ENCODE measurements around the gene SH3RF1. TPM values are rescaled to one million over a fixed set of nuclear protein-coding genes. Genes with fewer than 3 reads are reported as not detected.

SH3RF1 gene
- total RNA-seq, 2 donors from 2014 or later, result 42.9 to 57.5 TPM

DNA sequence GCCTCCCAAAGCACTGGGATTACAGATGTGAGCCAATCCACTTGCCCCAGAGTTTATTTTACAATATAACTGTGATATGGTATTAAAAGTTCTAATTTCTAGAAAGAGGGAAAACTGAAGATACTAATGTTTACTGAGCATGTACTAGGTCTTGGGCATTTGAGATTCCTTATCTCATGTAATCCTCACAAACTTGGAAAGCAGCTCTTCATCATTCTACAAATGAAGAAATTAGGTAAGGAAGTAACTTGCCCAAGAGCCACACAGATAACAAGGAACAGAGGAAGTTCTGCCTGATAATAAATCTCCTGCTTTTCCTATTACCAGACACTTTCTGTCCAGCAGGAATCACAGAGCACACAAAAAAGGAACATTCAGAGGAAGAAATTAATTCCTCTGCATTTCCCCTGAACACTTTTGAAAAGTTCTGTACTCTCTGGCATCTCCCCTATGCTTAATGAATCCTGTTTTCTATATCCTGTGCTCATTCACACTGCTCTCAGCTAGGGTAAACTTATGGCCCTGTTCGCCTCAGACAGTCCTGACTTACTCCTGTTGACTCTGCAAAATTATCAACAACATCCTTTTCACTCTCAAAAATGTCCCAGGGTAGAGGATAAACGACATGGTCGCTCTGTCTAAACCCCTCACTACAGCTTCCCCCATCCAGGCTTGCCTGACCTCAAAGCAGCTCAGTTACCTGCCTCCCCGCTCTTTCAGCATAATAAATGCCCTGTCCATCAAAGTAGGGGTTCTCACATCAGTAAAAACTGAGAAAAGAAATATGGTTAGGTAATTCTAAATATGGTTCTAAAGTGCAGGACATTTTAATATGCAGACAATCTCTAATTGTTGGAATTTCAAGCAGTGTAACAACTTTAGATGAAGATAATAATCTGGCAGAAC lies 13.6 kb downstream of the SH3RF1 start:
- Histone ChIP-seq H3K27ac (no peak overlapping the region), H3K4me1 (replicated peaks) (peaks cover 5% of the 10 kb centered on the region), H3K4me3 (no peak overlapping the region), H3K27me3 (replicated peaks; ENCODE audit: insufficient read depth) (no peaks in the 10 kb centered on the region), H3K36me3 (no peaks in the 10 kb centered on the region), H3K9me3 (no peaks in the 10 kb centered on the region)
- intact Hi-C loops (cut with DNase I), result no loop called here
- TF ChIP-seq, protein P1, sequence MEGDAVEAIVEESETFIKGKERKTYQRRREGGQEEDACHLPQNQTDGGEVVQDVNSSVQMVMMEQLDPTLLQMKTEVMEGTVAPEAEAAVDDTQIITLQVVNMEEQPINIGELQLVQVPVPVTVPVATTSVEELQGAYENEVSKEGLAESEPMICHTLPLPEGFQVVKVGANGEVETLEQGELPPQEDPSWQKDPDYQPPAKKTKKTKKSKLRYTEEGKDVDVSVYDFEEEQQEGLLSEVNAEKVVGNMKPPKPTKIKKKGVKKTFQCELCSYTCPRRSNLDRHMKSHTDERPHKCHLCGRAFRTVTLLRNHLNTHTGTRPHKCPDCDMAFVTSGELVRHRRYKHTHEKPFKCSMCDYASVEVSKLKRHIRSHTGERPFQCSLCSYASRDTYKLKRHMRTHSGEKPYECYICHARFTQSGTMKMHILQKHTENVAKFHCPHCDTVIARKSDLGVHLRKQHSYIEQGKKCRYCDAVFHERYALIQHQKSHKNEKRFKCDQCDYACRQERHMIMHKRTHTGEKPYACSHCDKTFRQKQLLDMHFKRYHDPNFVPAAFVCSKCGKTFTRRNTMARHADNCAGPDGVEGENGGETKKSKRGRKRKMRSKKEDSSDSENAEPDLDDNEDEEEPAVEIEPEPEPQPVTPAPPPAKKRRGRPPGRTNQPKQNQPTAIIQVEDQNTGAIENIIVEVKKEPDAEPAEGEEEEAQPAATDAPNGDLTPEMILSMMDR (IDR thresholded peaks at IDR 0.05), result no peak
- TF ChIP-seq POLR2A (IDR thresholded peaks at IDR 0.05), result no peak
- TF ChIP-seq POLR2AphosphoS5 (IDR thresholded peaks at IDR 0.05), result no peak
- DNase-seq (ENCODE audit: low spot score), result no peak
- 60% methylated on average over 4 of the region's 4 CpGs for WGBS

GRCh38 chr4:169256101-169256612 lies 14.6 kb downstream of the SH3RF1 start:
- H3K27me3 ChIP-seq (replicated peaks; ENCODE audit: insufficient read depth), result no peaks in the 10 kb centered on the region
- intact Hi-C loops (cut with DNase I), result no loop called here
- H3K4me1 ChIP-seq (replicated peaks), result peaks cover 6% of the 10 kb centered on the region
- H3K4me3 ChIP-seq, result no peak overlapping the region
- TF ChIP-seq POLR2A (IDR thresholded peaks at IDR 0.05), result no peak
- no peaks in the 10 kb centered on the region for H3K36me3 ChIP-seq
- no peak for DNase-seq (ENCODE audit: low spot score)
- no peaks in the 10 kb centered on the region for H3K9me3 ChIP-seq
- WGBS, result 63% methylated on average over 3 of the region's 3 CpGs
- no peak overlapping the region for H3K27ac ChIP-seq

DNA sequence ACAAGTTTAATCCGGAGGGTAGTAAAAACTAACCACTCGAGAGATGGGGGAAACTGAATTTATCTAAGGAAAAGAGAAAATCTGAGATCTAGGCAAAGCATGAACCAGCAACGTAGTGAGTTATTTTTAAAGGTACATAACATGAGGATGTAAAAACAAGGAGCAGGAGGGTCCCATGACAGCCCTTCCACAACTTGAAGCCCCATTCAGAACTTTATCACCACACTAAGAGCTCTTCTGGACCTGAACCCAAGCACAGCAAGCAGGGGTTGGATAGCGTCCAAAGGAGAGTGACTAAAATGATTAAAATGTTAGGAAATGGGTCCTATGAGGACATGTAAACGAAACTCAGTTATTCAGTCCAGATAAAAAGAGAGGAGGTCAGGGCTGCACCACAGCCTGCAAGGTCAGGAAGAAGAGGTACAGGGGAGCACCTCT lies 16.2 kb downstream of the SH3RF1 start:
- Histone ChIP-seq H3K4me3 (no peak overlapping the region), H3K36me3 (no peaks in the 10 kb centered on the region), H3K9me3 (no peaks in the 10 kb centered on the region), H3K27ac (no peak overlapping the region), H3K4me1 (replicated peaks) (peaks cover 6% of the 10 kb centered on the region), H3K27me3 (replicated peaks; ENCODE audit: insufficient read depth) (no peaks in the 10 kb centered on the region)
- 50% methylated on average over 5 of the region's 5 CpGs for WGBS
- intact Hi-C loops (cut with DNase I), result no loop called here
- TF ChIP-seq, protein P1 (IDR thresholded peaks at IDR 0.05), result no peak
- no peak for DNase-seq (ENCODE audit: low spot score)

- Histone ChIP-seq H3K27ac (no peak overlapping the region), H3K36me3 (no peaks in the 10 kb centered on the region), H3K4me3 (no peak overlapping the region), H3K4me1 (replicated peaks) (peaks cover 6% of the 10 kb centered on the region), H3K9me3 (no peaks in the 10 kb centered on the region), H3K27me3 (replicated peaks; ENCODE audit: insufficient read depth) (no peaks in the 10 kb centered on the region)
- 0% methylated on average over 1 of the region's 1 CpG for WGBS
- intact Hi-C loops (cut with DNase I), result no loop called here
- DNase-seq (ENCODE audit: low spot score), result no peak
- TF ChIP-seq, protein P1 (IDR thresholded peaks at IDR 0.05), result no peak
These were observed 16.9 kb downstream of the SH3RF1 start for GRCh38 chr4:169253904-169254303.

- intact Hi-C loops (cut with DNase I), result no loop called here
- WGBS, result 81% methylated on average over 2 of the region's 2 CpGs
- no peak for DNase-seq (ENCODE audit: low spot score)
- TF ChIP-seq POLR2A (IDR thresholded peaks at IDR 0.05), result no peak
- TF ChIP-seq, protein P1 (IDR thresholded peaks at IDR 0.05), result no peak
- TF ChIP-seq POLR2AphosphoS5 (IDR thresholded peaks at IDR 0.05), result no peak
- Histone ChIP-seq H3K9me3 (no peaks in the 10 kb centered on the region), H3K27ac (no peak overlapping the region), H3K4me3 (no peak overlapping the region), H3K36me3 (no peaks in the 10 kb centered on the region), H3K27me3 (replicated peaks; ENCODE audit: insufficient read depth) (no peaks in the 10 kb centered on the region), H3K4me1 (replicated peaks) (peaks cover 6% of the 10 kb centered on the region)
These were observed 17.6 kb downstream of the SH3RF1 start for GRCh38 chr4:169253113-169253671.

Measured in prostate gland (tissue), 2 donors.